SW480 (cell line): ENCODE data around the gene HIF1A.
"Not testable (repeated sequence)": the region's sequence is repeated elsewhere in the genome, so short reads cannot be mapped to it uniquely, and the experiment has no call there.

Source experiments
- DNase-seq: peaks from one replicate; pipeline ENCODE4 v3.0.0-alpha.2; 2016; ENCODE audit warnings: low spot score

The HIF1A gene

GRCh38 chr14:61708693-61709092, 13.4 kb downstream of the HIF1A start:
- not testable (repeated sequence) for DNase-seq

- DNase-seq: no peak
Observed at GRCh38 chr14:61710853-61711817, 15.8 kb downstream of the HIF1A start.

- DNase-seq: no peak
Observed at GRCh38 chr14:61712137-61712536, 16.8 kb downstream of the HIF1A start.

DNA sequence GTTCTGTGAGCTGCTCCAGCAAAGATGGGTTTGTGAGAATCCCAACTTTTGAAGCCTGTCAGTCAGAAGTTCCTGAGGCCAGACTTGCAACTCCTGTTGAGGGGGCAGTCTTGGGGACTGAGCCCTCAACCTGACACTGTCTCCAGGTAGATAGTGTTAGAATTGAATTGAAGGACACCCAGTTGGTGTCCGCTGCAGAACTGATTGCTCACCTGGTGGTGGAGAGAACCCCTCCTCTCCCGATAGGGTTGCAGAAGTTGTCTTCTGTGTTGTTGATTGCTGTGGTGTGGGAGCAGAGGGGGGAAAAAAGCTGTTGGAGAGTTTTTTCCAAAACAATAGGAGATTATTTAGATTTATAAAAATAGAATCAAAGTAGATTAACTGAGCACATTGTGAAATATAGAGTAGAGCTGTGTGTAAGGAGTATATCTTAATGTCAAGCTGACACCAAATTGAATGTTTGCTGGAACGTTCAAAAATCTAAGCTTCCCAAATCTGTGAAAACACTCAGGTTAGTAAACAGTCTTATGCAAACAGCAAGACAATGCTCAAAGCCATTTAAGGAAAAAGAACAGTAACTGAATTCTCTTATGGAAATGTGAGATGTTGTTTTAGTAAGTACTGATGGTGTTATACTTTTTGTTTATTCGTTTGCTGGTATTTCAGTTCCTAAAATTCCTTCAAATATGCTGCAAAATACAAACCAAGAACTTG, 18.6 kb downstream of the HIF1A start:
- DNase-seq: no peak

DNA sequence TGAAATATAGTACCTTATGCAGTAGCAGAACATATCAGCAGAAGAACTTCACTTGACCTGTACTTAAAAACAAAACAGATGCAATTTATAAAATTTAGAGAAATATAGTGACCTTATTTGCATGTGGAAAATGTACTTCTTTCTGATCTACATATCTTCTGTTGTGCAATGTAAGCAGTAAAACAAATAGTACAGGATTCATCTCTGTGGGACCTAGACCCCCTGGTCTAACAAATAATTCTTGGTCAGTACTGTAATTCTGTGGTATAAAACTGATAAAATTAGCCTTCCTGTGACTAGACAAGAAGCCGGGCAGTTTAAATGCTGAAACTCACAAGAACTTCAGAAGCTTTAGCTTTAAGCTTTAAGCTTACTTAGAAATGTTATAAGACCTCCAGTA, 21.6 kb downstream of the HIF1A start:
- DNase-seq: no peak

- no peak for DNase-seq
Observed at GRCh38 chr14:61718039-61718438, 22.7 kb downstream of the HIF1A start.

- DNase-seq: no peak
Observed at GRCh38 chr14:61719344-61720293, 24.3 kb downstream of the HIF1A start.

DNA sequence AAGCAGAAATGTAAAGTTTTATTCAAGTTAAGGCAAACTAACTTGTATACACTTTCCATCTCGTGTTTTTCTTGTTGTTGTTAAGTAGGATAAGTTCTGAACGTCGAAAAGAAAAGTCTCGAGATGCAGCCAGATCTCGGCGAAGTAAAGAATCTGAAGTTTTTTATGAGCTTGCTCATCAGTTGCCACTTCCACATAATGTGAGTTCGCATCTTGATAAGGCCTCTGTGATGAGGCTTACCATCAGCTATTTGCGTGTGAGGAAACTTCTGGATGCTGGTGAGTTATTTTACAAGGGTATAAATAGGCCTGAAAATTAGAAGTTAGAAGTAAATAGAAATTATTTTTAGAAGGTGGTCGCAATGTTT, 25.0 kb downstream of the HIF1A start:
- no peak for DNase-seq

- no peak for DNase-seq
Observed at GRCh38 chr14:61720741-61721140, 25.4 kb downstream of the HIF1A start.

DNA sequence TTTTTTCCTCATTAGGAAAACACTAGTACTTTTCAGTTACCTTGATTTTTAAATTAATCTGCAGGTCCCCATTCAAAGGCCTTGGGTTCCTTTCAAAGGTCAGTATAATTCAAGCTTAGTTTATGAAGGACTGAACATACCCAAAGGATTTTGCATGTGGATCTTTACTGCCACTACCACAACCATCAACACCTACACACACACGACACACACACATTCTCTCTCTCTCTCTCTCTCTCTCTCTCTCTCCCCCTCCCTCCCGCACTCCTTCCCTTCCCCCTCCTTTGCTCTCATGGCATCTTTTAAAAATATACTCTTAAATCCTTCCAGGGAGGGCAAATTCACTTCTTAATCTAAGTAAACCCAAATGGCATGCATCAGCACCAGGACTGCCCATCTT, 28.8 kb downstream of the HIF1A start:
- DNase-seq: no peak

DNA sequence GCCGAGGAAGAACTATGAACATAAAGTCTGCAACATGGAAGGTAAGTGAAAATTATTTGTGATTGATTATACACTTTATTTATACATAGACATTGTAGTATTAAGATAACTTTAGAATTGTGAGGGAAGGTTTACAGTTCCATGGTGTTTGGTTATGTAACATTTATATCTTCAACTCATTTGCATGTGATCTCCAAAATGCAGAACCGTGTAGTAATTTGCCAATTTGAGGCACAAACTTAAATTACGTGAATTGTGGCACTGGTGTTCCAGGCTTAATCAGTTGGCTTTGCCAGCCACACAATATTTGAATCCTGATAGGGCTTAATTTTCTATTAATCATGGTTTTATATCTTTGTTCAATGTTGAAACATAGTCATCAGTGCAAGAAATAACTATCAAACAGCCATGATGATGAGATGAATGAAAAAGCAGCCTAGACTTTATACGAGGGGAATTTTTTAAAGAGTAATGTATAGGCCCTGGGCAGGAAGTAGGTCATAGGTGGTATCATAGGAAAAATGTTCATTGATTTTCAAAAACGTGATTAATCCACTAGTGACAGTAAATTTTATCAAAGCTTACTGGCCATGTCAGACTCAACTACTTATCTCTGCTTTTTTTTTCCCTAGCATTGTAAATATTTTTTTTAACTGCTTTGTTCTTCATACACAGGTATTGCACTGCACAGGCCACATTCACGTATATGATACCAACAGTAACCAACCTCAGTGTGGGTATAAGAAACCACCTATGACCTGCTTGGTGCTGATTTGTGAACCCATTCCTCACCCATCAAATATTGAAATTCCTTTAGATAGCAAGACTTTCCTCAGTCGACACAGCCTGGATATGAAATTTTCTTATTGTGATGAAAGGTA, 31.7 kb downstream of the HIF1A start:
- DNase-seq: no peak

GRCh38 chr14:61730756-61731373, 35.6 kb downstream of the HIF1A start:
- no peak for DNase-seq

DNA sequence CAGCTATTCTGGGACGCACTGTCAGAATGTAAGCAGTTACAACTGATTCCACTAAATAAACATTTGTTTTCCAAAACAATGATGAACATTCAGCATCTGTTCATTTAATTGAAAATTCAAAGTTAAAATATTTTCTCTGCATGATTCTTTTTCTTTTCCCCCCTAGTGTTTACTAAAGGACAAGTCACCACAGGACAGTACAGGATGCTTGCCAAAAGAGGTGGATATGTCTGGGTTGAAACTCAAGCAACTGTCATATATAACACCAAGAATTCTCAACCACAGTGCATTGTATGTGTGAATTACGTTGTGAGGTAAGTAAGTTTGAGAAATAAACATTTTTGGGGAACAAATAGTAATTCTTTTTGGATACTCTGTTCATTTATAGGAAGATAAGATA, 38.7 kb downstream of the HIF1A start:
- no peak for DNase-seq

DNA sequence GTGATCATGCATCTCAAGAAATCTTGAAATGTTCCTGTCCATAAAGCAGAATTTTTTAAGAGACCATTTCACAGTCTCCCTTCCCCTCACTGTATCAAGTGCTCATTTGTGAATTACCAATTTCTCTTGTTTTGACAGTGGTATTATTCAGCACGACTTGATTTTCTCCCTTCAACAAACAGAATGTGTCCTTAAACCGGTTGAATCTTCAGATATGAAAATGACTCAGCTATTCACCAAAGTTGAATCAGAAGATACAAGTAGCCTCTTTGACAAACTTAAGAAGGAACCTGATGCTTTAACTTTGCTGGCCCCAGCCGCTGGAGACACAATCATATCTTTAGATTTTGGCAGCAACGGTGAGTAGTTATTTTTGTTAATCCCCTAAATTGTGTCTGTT, 41.4 kb downstream of the HIF1A start:
- DNase-seq: no peak

DNA sequence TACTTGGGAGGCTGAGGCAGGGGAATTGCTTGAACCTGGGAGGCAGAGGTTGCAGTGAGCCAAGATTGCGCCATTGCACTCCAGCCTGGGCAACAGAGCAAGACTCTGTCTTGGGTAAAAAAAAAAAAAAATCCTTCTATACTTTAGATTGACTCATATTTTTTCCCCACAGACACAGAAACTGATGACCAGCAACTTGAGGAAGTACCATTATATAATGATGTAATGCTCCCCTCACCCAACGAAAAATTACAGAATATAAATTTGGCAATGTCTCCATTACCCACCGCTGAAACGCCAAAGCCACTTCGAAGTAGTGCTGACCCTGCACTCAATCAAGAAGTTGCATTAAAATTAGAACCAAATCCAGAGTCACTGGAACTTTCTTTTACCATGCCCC, 42.6 kb downstream of the HIF1A start:
- DNase-seq: no peak

GRCh38 chr14:61739133-61739532, 43.8 kb downstream of the HIF1A start:
- no peak for DNase-seq

DNA sequence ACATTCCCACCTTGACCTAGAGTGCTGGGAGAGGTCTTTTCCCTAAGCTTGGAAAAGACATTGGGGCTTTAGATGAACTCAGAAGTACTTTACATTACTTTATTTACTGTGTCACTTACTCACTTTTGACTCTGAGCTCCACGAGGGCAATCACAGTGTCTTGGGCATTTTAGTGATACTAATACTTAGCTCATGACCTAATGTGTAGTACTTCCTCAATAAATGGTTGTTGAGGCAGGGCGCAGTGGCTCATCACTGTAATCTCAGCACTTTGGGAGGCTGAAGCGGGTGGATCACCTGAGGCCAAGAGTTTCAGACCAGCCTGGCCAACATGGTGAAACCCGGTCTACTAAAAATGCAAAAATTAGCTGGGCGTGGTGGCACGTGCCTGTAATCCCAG, 47.1 kb downstream of the HIF1A start:
- no peak for DNase-seq

DNA sequence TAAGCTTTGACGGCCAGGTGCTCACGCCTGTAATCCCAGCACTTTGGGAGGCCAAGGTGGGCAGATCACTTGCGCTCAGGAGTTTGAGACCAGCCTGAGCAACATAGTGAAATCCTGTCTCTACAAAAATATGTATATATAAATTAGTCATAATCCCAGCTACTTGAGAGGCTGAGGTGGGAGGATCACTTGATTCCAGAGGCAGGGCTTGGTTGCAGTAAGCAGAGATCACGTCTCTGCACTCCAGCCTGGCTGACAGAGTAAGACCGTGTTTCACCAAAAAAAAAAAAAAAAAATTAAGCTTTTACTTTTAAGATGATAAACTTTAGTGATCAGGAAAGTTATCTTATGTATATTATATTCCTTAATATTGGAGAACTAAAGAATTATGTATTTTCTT, 48.9 kb downstream of the HIF1A start:
- no peak for DNase-seq

- DNase-seq: not testable (repeated sequence)
Observed at GRCh38 chr14:61746346-61746745, 51.0 kb downstream of the HIF1A start.

DNA sequence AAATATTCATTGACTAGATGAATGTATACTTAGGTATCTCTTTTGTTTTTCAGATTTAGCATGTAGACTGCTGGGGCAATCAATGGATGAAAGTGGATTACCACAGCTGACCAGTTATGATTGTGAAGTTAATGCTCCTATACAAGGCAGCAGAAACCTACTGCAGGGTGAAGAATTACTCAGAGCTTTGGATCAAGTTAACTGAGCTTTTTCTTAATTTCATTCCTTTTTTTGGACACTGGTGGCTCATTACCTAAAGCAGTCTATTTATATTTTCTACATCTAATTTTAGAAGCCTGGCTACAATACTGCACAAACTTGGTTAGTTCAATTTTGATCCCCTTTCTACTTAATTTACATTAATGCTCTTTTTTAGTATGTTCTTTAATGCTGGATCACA, 51.6 kb downstream of the HIF1A start:
- no peak for DNase-seq

- no peak for DNase-seq
Observed at GRCh38 chr14:61747342-61747741, 52.0 kb downstream of the HIF1A start.
